ENCODE measurements around the gene VPS26C.

Gene VPS26C

DNA sequence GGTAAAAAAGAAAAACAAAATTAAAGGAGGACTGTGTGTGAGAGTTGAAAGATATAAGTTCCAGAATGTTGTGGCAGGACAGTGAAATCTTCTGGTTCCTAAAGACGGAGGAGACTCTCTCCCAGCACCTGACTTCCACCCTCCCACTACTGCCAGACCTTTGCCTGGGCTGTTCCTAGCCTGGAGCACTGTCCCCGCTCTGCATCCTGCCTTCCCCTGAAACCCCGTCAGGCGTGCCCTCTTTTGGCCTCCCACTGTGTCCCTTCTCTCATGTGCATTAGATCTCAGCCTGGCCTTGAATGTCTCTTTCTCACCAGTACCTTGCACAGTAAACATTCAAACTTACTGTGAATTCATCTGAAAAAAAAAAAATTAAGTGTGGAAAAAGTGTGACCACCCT is 74.1 kb downstream of the VPS26C start:
- no peak for TF ChIP-seq POLR2A (IDR thresholded peaks at IDR 0.05; ENCODE audit: low read length)
- no peak for TF ChIP-seq GATA1 (IDR thresholded peaks at IDR 0.05; ENCODE audit: low read depth, low read length)

DNA sequence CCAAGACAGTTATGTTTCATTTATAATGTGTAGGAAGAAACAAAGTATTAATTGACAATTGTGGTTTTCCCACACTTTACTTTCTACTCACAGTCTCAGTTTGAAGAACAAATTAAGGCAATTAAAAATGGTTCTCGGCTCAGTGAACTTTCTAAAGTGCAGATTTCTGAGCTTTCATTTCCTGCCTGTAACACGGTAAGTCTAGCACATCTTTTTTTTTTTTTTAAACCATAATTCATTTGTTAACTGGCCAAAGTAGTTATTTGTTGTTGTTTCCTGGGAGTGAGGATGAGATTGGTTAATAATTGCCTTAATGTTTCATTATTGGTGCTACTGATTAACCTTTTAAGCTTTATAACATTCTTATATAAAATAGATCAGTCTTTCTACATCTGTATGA is 75.1 kb downstream of the VPS26C start:
- TF ChIP-seq GATA1 (IDR thresholded peaks at IDR 0.05; ENCODE audit: low read depth, low read length) (no peak), POLR2A (IDR thresholded peaks at IDR 0.05; ENCODE audit: low read length) (no peak)

More for the DNA sequence above, 74.1 kb downstream of the VPS26C start:
- no peak for DNase-seq

DNA sequence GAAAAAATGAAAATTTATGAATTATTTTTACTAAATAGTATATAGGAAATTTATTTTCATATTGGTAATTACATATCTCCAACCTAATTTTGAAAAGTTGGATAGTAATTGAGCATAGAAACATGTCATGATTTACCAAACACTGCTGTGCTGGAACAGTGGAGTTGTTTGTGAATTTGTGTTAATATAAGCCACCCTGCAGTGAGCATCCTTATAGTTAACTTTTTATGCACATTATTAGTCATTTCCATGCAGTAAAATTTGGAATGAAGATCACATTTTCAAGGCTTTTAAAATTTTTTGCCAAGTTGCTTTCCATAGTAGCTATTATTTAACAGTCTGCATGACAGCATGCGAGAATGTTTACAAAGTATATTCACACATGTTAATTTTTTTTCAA is 78.3 kb downstream of the VPS26C start:
- no peak for DNase-seq
- no peak for TF ChIP-seq GATA1 (IDR thresholded peaks at IDR 0.05; ENCODE audit: low read depth, low read length)
- no peak for TF ChIP-seq POLR2A (IDR thresholded peaks at IDR 0.05; ENCODE audit: low read length)

More for the DNA sequence above, 75.1 kb downstream of the VPS26C start:
- no peak for DNase-seq

DNA sequence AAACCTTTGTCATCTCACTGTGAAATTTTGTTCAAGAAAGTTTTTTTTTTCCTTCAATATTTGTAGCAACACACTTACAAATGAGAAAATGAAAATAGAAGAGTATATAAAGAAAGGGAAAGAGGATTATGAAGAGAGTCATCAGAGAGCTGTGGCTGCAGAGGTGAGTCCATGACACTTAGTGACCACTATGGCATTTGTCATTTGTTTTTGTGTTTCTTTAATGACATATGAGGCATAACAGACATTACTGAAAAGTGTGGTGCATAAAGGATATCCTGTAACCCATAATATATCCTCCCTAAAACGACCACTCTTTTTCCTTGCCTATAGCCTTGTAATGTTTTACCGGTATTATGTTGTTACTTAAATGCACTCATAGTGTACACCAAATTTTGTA is 80.2 kb downstream of the VPS26C start:
- DNase-seq: no peak
- TF ChIP-seq GATA1 (IDR thresholded peaks at IDR 0.05; ENCODE audit: low read depth, low read length): no peak
- TF ChIP-seq POLR2A (IDR thresholded peaks at IDR 0.05; ENCODE audit: low read length): no peak

DNA sequence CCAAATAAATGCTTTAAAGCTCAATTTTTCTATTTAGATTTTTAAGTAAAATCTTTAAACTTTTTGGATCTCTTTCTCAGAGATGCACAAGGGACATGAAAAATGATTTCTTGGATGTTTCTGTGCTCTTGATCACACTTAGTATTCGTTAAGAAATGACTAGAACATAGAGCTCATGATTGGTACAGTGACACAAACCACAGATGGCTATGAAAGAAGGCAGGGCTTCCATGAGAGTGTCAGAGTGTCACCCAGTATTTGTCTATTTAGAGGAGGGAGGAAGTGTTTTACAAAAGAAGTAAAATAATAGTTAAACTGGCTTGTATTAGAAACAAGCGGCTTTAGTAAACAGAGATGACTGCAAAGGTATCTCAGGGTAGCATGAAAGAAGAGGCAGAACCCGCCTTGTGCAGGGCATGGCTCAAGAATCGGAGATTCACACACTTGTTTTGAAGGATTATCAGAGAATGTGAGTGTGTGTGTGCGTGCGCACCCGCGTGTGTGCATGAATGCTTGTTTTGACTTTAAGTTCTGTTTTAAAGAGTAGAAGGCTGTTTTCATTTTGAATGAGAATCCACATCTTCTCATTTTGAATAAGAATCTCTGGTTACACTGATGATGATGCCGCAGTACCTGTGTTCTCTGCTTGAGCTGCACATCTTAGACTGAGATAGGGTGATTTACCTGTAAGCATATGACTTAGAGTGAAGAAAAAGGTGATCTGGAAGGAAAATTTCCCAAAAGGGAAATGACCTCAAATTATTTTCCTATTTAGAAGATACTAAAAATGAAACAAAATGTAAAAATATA is 82.1 kb downstream of the VPS26C start:
- no peak for TF ChIP-seq POLR2A (IDR thresholded peaks at IDR 0.05; ENCODE audit: low read length)
- no peak for TF ChIP-seq GATA1 (IDR thresholded peaks at IDR 0.05; ENCODE audit: low read depth, low read length)

DNA sequence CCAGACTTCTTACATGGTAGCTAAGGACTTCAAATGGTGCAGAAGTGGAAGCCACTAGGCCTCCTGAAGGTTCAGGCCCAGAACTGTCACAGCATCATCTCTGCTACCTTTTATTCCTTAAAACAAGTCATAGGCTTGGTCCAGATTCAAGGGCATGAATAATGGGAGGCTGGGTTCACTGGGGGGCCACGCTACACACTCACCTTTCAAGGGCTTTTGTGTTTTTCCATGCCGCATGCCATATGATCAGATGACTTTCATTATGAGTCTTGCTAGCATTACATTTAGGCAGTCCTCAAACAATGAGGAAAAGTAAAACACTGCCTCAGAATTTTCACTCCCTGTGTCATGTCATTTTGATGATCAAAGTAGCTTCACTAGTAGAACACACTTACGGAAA is 83.4 kb downstream of the VPS26C start:
- DNase-seq: no peak
- TF ChIP-seq GATA1 (IDR thresholded peaks at IDR 0.05; ENCODE audit: low read depth, low read length): no peak

More for the DNA sequence above, 82.1 kb downstream of the VPS26C start:
- no peak for DNase-seq

DNA sequence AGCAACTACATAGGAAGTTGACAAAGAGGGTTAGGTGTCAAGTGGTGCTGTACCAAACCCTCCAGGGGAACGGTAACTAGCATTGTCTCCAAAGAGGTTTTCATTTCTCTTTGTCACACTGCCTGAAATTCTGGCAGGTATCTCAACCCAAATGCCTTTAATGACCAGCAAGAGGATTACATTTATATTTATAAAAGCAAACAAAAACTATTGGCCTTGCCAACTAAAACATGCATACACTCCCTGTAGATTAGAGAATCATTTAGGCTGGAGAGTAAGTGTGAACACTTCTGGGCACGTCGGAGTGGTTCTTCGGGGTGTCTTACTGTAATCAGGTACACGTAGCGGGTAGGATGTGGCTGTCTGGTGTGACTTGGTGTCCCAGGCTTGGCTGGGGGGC is 84.9 kb downstream of the VPS26C start:
- TF ChIP-seq POLR2A (IDR thresholded peaks at IDR 0.05; ENCODE audit: low read length) (no peak), GATA1 (IDR thresholded peaks at IDR 0.05; ENCODE audit: low read depth, low read length) (no peak)
- DNase-seq: no peak

DNA sequence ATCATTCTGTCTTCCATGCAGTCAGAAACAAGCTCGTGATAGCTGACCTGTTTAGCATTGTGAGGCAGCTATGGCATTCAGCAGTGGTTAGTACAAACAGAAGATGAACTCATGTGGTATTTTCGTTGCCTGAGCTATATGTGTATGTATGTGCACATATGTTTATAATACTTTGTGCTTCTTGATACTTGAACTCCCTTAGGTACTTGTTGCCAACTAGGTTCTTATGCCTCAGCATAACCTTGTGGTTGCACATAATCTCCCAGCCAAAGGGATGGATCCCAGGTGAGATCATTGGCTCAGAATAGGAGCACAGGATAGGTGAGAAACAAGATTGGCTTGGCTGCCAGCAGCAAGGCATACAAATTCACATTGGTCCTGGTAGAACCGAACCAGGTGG is 86.1 kb downstream of the VPS26C start:
- no peak for DNase-seq
- no peak for TF ChIP-seq GATA1 (IDR thresholded peaks at IDR 0.05; ENCODE audit: low read depth, low read length)
- no peak for TF ChIP-seq POLR2A (IDR thresholded peaks at IDR 0.05; ENCODE audit: low read length)

DNA sequence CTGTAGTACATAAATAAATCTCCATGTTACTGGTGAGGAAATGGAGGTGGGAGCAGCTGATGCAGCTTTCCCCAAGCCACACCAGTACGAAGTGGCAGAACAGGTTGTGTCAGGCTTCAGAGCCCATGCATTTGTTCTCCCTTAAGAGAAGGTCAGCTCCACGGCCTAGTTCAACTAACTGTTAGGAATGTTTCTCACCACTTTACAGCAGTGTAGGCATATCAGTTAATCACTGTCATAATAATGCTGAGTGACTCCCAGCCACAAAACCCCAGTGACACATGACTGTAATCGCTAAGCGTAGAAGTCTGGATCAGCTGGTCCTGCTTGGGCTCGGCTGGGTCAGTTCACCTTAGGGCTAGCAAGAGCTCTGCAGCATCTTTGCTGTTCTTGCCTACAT is 90.4 kb downstream of the VPS26C start:
- TF ChIP-seq GATA1 (IDR thresholded peaks at IDR 0.05; ENCODE audit: low read depth, low read length) (no peak), POLR2A (IDR thresholded peaks at IDR 0.05; ENCODE audit: low read length) (no peak)
- DNase-seq: no peak
